ENCODE measurements around the gene MCU.

DNA sequence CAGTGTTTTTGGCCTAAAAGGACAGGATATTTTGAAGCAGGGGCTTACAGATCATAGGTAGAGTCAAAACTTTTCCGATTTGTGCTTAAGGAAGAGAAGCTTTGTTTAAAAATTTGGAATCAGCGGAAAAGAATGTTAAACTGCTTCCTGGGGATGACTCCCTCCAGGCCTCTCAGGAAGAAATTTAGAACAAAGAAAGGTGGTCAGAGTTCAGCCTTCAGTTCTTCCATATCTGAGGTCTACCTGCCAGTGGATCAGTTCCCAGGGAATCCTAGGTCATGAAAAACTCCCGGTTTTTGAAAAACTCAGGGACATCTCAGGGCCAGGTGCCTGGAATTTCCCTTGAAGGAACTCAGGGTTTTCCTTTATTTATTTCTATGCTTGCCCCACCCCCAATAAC is 100.3 kb downstream of the MCU start:
- TF ChIP-seq POLR2A (IDR thresholded peaks at IDR 0.05) = no peak
- TF ChIP-seq, protein P1, sequence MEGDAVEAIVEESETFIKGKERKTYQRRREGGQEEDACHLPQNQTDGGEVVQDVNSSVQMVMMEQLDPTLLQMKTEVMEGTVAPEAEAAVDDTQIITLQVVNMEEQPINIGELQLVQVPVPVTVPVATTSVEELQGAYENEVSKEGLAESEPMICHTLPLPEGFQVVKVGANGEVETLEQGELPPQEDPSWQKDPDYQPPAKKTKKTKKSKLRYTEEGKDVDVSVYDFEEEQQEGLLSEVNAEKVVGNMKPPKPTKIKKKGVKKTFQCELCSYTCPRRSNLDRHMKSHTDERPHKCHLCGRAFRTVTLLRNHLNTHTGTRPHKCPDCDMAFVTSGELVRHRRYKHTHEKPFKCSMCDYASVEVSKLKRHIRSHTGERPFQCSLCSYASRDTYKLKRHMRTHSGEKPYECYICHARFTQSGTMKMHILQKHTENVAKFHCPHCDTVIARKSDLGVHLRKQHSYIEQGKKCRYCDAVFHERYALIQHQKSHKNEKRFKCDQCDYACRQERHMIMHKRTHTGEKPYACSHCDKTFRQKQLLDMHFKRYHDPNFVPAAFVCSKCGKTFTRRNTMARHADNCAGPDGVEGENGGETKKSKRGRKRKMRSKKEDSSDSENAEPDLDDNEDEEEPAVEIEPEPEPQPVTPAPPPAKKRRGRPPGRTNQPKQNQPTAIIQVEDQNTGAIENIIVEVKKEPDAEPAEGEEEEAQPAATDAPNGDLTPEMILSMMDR (IDR thresholded peaks at IDR 0.05) = no peak

All from testis (tissue), 2 donors.